HCT116 (cell line): ENCODE data around the gene MCRIP1. TPM values are rescaled to one million over a fixed set of nuclear protein-coding genes. Genes with fewer than 3 reads are reported as not detected.

ENCODE experiments used
- ATAC-seq: fragments of 200-7000 bp; cut with Tn5 transposase; 2 replicates; pipeline ENCODE4 v1.9.1; 2020; ENCODE audit warnings: mild to moderate bottlenecking, moderate library complexity
- BruUV-seq: library from RNA; stranded (reverse); fragments of 400-500 nt; replicated peaks from 2 replicates; lab custom pipeline; 2021; lab: Mats Ljungman, UMichigan
- CTCF ChIA-PET: fragments of 300-600 bp; sonication (Branson Sonifier 250); formaldehyde crosslinking; loops from one replicate; lab custom pipeline; 2021; ENCODE audit warnings: antibody characterized with exemption; lab: Charles Lee
- POLR2A ChIA-PET: fragments of 300-600, 350-600 bp; sonication (Branson Sonifier 250); formaldehyde crosslinking; loops from one replicate; lab custom pipeline; 2021; ENCODE audit warnings: antibody characterized with exemption; lab: Charles Lee
- RAD21 ChIA-PET, 2 experiments: fragments of 300-600 bp; sonication (Branson Sonifier 250); formaldehyde crosslinking; loops; one replicate each; lab custom pipeline; 2023; ENCODE audit warnings: low total read pairs in 2 of 2; ENCODE audit not compliant: uncharacterized antibody in 2 of 2, unreplicated experiment in 2 of 2, low non-redundant PET in 1 of 2; lab: Charles Lee
- DNase-seq: peaks from one replicate; pipeline ENCODE4 v3.0.0-alpha.2; 2010; ENCODE audit warnings: low read depth, low spot score
- H2AFZ ChIP-seq: fragments of 200-600 bp; shearing (Covaris generic), sonication (generic); 2 replicates; pipeline ENCODE4 v1.6.1; 2017; ENCODE audit warnings: low read depth, mixed run types, mixed read lengths, antibody characterized with exemption, low read length; ENCODE audit not compliant: poor library complexity, severe bottlenecking
- H3K27ac ChIP-seq: 2 replicates; pipeline ENCODE4 v1.5.1; 2012; ENCODE audit warnings: low read depth, low read length
- H3K27me3 ChIP-seq: fragments of 200-600 bp; sonication (generic); 2 replicates; pipeline ENCODE4 v1.6.1; 2016; ENCODE audit warnings: mixed run types, low read length, mixed read lengths; ENCODE audit not compliant: insufficient read depth
- H3K36me3 ChIP-seq, 2 experiments: fragments of 200-500 bp in 1 of 2; fragments of 200-600 bp in 1 of 2; sonication (Bioruptor generic) in 1 of 2; sonication (generic) in 1 of 2; 2 replicates each; pipeline versions ENCODE4 v1.5.1 to v1.6.1; 2014 to 2016; ENCODE audit warnings: low read length in 2 of 2, inconsistent platforms in 1 of 2, mixed read lengths in 1 of 2, mixed run types in 1 of 2; ENCODE audit not compliant: insufficient read depth in 2 of 2, control insufficient read depth in 1 of 2
- H3K4me1 ChIP-seq, 2 experiments: fragments of 200-600 bp in 1 of 2; sonication (generic) in 1 of 2; 2 replicates each; pipeline versions ENCODE4 v1.5.1 to v1.6.1; 2012 to 2017; ENCODE audit warnings: low read length in 2 of 2, inconsistent platforms in 1 of 2, mild to moderate bottlenecking in 1 of 2, mixed read lengths in 1 of 2, mixed run types in 1 of 2, moderate library complexity in 1 of 2; ENCODE audit not compliant: insufficient read depth in 2 of 2, control insufficient read depth in 1 of 2
- H3K4me2 ChIP-seq: fragments of 200-600 bp; sonication (generic); 2 replicates; pipeline ENCODE4 v1.6.1; 2017; ENCODE audit warnings: mixed run types, low read length, mixed read lengths
- H3K4me3 ChIP-seq, 2 experiments: fragments of 200-600 bp in 1 of 2; sonication (generic) in 1 of 2; replicated peaks in 1 of 2; 2 replicates each; pipeline ENCODE4 v1.5.1; 2011 to 2016; ENCODE audit warnings: low read length in 2 of 2, control low read depth in 1 of 2, low read depth in 1 of 2, mild to moderate bottlenecking in 1 of 2, mixed read lengths in 1 of 2, mixed run types in 1 of 2
- H3K79me2 ChIP-seq: fragments of 200-600 bp; sonication (generic); 2 replicates; pipeline ENCODE4 v1.6.1; 2017; ENCODE audit warnings: mild to moderate bottlenecking, mixed run types, low read length, moderate library complexity, mixed read lengths; ENCODE audit not compliant: insufficient read depth
- H3K9ac ChIP-seq: fragments of 200-600 bp; sonication (generic); 2 replicates; pipeline ENCODE4 v1.6.1; 2016; ENCODE audit warnings: low read length, mixed read lengths
- H3K9me2 ChIP-seq: fragments of 200-600 bp; sonication (generic), shearing (Covaris generic); 2 replicates; pipeline ENCODE4 v1.6.1; 2017; ENCODE audit warnings: mixed run types, mild to moderate bottlenecking, moderate library complexity; ENCODE audit not compliant: insufficient read depth
- H3K9me3 ChIP-seq, 2 experiments: fragments of 200-500 bp in 1 of 2; fragments of 200-600 bp in 1 of 2; sonication (Bioruptor generic) in 1 of 2; sonication (generic) in 1 of 2; 2 replicates each; pipeline ENCODE4 v1.6.1; 2014 to 2017; ENCODE audit warnings: low read length in 2 of 2, mixed read lengths in 2 of 2, inconsistent platforms in 1 of 2, low read depth in 1 of 2, mild to moderate bottlenecking in 1 of 2, mixed run types in 1 of 2, moderate library complexity in 1 of 2; ENCODE audit not compliant: control insufficient read depth in 1 of 2, insufficient read depth in 1 of 2
- H4K20me1 ChIP-seq: fragments of 200-600 bp; sonication (generic), shearing (Covaris generic); 2 replicates; pipeline ENCODE4 v1.6.1; 2017; ENCODE audit warnings: mixed run types, mild to moderate bottlenecking, moderate library complexity; ENCODE audit not compliant: insufficient read depth
- ATF3 ChIP-seq: IDR thresholded peaks from 2 replicates; pipeline ENCODE4 v1.6.1; 2012
- CTCF ChIP-seq, 3 experiments: fragments of 200-600 bp in 1 of 3; sonication (generic) in 1 of 3; IDR thresholded peaks in 2 of 3; conservative IDR thresholded peaks in 1 of 3; 2 replicates each; pipeline ENCODE4 v1.5.1; 2012 to 2017; ENCODE audit warnings: low read depth in 2 of 3, low read length in 2 of 3, antibody characterized with exemption in 1 of 3, borderline replicate concordance in 1 of 3, control low read depth in 1 of 3, mild to moderate bottlenecking in 1 of 3, mixed read lengths in 1 of 3, mixed run types in 1 of 3, moderate library complexity in 1 of 3; ENCODE audit not compliant: insufficient read depth in 1 of 3
- EGR1 ChIP-seq: IDR thresholded peaks from 2 replicates; pipeline ENCODE4 v1.6.1; 2012; ENCODE audit warnings: low read depth
- ELF1 ChIP-seq: IDR thresholded peaks from 2 replicates; pipeline ENCODE4 v1.6.1; 2012; ENCODE audit warnings: low read depth, borderline replicate concordance
- EZH2phosphoT487 ChIP-seq: fragments of 200-600 bp; IDR thresholded peaks from 2 replicates; pipeline ENCODE4 v1.6.1; 2018; ENCODE audit warnings: antibody characterized with exemption, borderline replicate concordance
- FOSL1 ChIP-seq: IDR thresholded peaks from 2 replicates; pipeline ENCODE4 v1.6.1; 2012; ENCODE audit warnings: low read depth
- JUND ChIP-seq: IDR thresholded peaks from 2 replicates; pipeline ENCODE4 v1.6.1; 2012
- MAX ChIP-seq: IDR thresholded peaks from 2 replicates; pipeline ENCODE4 v1.6.1; 2012
- RAD21 ChIP-seq: IDR thresholded peaks from 2 replicates; pipeline ENCODE4 v1.6.1; 2012; ENCODE audit warnings: low read depth, mild to moderate bottlenecking
- REST ChIP-seq: IDR thresholded peaks from 2 replicates; pipeline ENCODE4 v1.6.1; 2012; ENCODE audit warnings: low read depth
- YY1 ChIP-seq: IDR thresholded peaks from 2 replicates; pipeline ENCODE4 v1.6.1; 2011; ENCODE audit warnings: low read length, low read depth, moderate library complexity, mild to moderate bottlenecking; ENCODE audit not compliant: insufficient replicate concordance; ENCODE audit errors: extremely low read depth
- ZBTB33 ChIP-seq: IDR thresholded peaks from 2 replicates; pipeline ENCODE4 v1.6.1; 2011; ENCODE audit warnings: mild to moderate bottlenecking, low read length, moderate library complexity; ENCODE audit not compliant: insufficient replicate concordance; ENCODE audit errors: extremely low read depth
- ZFX ChIP-seq: fragments of 450-650 bp; IDR thresholded peaks from 2 replicates; pipeline ENCODE4 v1.6.1; 2017
- ZNF274 ChIP-seq: fragments of 200-500 bp; sonication (Bioruptor generic); IDR thresholded peaks from 2 replicates; pipeline ENCODE4 v1.6.1; 2014; ENCODE audit warnings: mild to moderate bottlenecking, low read depth, low read length, inconsistent platforms
- intact Hi-C: fragments of 100-400 bp; cut with micrococcal nuclease; formaldehyde crosslinking; loops from 2 replicates; pipeline ENCODE4 v1.10.0; 2022
- total RNA-seq: library from RNA; stranded (reverse); gene quantifications from one replicate; pipeline ENCODE4 v1.2.1, GENCODE V29; 2021; ENCODE audit not compliant: unreplicated experiment

MCRIP1 gene
- total RNA-seq, 1 experiment from 2014 or later: 59.2 TPM

GRCh38 chr17:81878294-81878693 is 45.2 kb upstream of the MCRIP1 start (continued):
- TF ChIP-seq REST (no peak), RAD21 (no peak), ATF3 (no peak), YY1 (no peak), EZH2phosphoT487 (no peak), JUND (no peak), ZBTB33 (no peak), FOSL1 (no peak)

- H3K4me1 ChIP-seq: peaks cover 5 to 18% of the 10 kb centered on the region in 2 experiments
- no peaks in the 10 kb centered on the region for H3K9me2 ChIP-seq
- no peak for DNase-seq
- no peak overlapping the region for H3K27ac ChIP-seq
- peaks cover 11 to 45% of the 10 kb centered on the region in 2 experiments for H3K36me3 ChIP-seq
- intact Hi-C loops: no loop called here
- BruUV-seq: no TSS peak
- no peak for ATAC-seq
- no peak overlapping the region for H3K4me2 ChIP-seq
- peaks cover 4% of the 10 kb centered on the region for H4K20me1 ChIP-seq
- ChIA-PET POLR2A (no interaction called here), CTCF (interaction anchor here (0.6 kb wide), 1 partner anchor 33 kb away, joined by 5 read pairs; the partner anchor contains the start of gene PCYT2), RAD21 (no interaction called here)
- no peak overlapping the region for H3K4me3 ChIP-seq
- no peak overlapping the region for H2AFZ ChIP-seq
- H3K27me3 ChIP-seq: no peaks in the 10 kb centered on the region
- no peaks in the 10 kb centered on the region for H3K9me3 ChIP-seq
- H3K9ac ChIP-seq: no peak overlapping the region
- H3K79me2 ChIP-seq: peaks cover 34% of the 10 kb centered on the region
- TF ChIP-seq ELF1 (no peak), MAX (no peak), ZFX (no peak), EZH2phosphoT487 (no peak), EGR1 (no peak), YY1 (no peak), ZNF274 (no peak), CTCF (IDR thresholded peaks at IDR 0.05 in 2 of 3, conservative IDR thresholded peaks at IDR 0.05 in 1 of 3; ENCODE audit: borderline replicate concordance in 1 of 3, insufficient read depth in 1 of 3, low read depth in 2 of 3, low read length in 2 of 3) (no peak)
Observed at GRCh38 chr17:81877569-81877968, 44.5 kb upstream of the MCRIP1 start.
